ENCODE measurements around the gene PAX4. TPM values are rescaled to one million over a fixed set of nuclear protein-coding genes. Genes with fewer than 3 reads are reported as not detected.

Gene PAX4, protein sequence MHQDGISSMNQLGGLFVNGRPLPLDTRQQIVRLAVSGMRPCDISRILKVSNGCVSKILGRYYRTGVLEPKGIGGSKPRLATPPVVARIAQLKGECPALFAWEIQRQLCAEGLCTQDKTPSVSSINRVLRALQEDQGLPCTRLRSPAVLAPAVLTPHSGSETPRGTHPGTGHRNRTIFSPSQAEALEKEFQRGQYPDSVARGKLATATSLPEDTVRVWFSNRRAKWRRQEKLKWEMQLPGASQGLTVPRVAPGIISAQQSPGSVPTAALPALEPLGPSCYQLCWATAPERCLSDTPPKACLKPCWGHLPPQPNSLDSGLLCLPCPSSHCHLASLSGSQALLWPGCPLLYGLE
- total RNA-seq = not detected
- not detected for polyA plus RNA-seq

DNA sequence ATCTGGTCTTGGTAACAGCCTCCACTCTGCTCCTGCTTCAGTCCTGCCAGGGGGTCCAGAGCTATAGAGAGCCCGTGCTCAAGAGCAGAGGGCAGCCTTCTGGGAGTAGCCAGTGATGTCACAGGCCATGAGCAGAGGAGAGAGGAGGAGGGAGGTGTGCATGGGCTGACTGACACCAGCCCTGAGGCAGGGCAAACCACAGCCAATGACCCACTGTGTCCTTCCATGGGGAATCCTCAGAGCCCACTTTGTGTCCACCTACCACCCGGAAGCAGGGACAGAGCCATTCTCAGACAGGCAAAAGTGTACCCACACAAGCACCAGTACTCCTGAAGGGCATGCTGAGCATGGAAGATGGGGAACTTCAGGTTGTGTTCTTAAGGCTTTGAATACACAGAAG, at the start of gene PAX4:
TSS of gene PAX4 (minus strand) at position 101 of the 400 bp plus-strand sequence. CDS start 2,214 bp downstream, outside the sequence.
- ChIA-PET CTCF (ENCODE audit: partially characterized antibody) (no interaction called here), POLR2A (ENCODE audit: partially characterized antibody) (no interaction called here)
- Mint-ChIP-seq H3K9me3 (peaks cover 0 to 1% (median 0%) of the 10 kb centered on the region in 8 donors), H3K27me3 (peaks cover 44 to 54% of the 10 kb centered on the region in 2 donors), H3K27ac (no peak within 1 kb of the TSS), H3K4me1 (peaks cover 0 to 7% (median 2%) of the 10 kb centered on the region in 4 donors), H3K36me3 (no peaks in the 10 kb centered on the region), H3K4me3 (no peak within 1 kb of the TSS)
- Histone ChIP-seq H3K27ac (ENCODE audit: low read depth, low read length) (no peak within 1 kb of the TSS), H3K36me3 (ENCODE audit: insufficient read depth, low read length) (no peaks in the 10 kb centered on the region), H3K27me3 (ENCODE audit: insufficient read depth, low read length) (peaks cover 11% of the 10 kb centered on the region), H3K4me1 (ENCODE audit: insufficient read depth, low read length) (no peaks in the 10 kb centered on the region), H3K4me3 (ENCODE audit: low read length in 2 of 2) (no peak within 1 kb of the TSS), H3K9me3 (ENCODE audit: control insufficient read depth in 1 of 2, low read length in 2 of 2) (no peaks in the 10 kb centered on the region)
- DNase-seq = no peak
- intact Hi-C loops (cut with micrococcal nuclease) = no loop called here

DNA sequence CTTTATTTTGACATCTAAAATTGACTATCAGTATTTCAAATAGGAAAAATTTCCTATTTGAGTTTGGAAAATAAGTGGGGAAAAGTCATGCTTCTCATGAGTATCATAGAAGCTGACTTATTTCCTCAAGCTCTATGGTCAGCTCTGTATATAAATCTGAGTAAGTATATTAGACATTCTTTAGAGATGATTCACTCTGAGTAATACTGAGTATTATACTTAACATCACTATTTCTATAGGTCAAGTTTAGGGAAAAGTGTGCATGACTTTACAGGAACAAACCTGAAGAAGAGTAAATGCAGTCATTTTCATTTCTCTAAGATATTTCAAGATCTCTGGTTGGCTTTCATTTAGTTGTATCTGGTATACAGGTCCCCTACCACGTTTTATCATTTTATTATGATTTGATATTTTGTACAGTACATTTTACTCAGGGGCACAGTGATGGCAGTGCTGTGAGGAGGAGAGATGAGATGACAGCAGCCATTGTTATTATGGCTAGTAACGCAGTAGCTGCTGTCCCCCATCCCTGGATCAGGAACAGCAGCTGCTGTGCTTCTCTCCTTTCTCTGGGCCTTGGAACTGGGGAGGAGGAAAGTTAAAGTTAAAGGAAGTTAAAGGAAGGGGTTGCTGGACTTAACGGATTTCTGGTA, 49.2 kb upstream of the PAX4 start:
- Histone ChIP-seq H3K4me3 (ENCODE audit: low read length in 2 of 2) (no peak overlapping the region), H3K36me3 (ENCODE audit: insufficient read depth, low read length) (no peaks in the 10 kb centered on the region), H3K27ac (ENCODE audit: low read depth, low read length) (no peak overlapping the region), H3K27me3 (ENCODE audit: insufficient read depth, low read length) (no peaks in the 10 kb centered on the region), H3K4me1 (ENCODE audit: insufficient read depth, low read length) (no peaks in the 10 kb centered on the region), H3K9me3 (ENCODE audit: control insufficient read depth in 1 of 2, low read length in 2 of 2) (no peaks in the 10 kb centered on the region)
- CTCF ChIA-PET (ENCODE audit: partially characterized antibody) = interaction anchor here (1.5 kb wide), 1 partner anchor 16 kb away, joined by 3 read pairs; no protein-coding TSS in a partner anchor
- no peak for DNase-seq
- peak overlapping the region in 3 of 7 donors; percentile 5 to 62 (median 31) for H3K27ac Mint-ChIP-seq
- H3K4me1 Mint-ChIP-seq = peaks cover 35 to 82% (median 52%) of the 10 kb centered on the region in 4 donors
- no peaks in the 10 kb centered on the region for H3K27me3 Mint-ChIP-seq
- intact Hi-C loops (cut with micrococcal nuclease) = no loop called here
- POLR2A ChIA-PET (ENCODE audit: partially characterized antibody) = no interaction called here
- peaks cover 0 to 2% (median 0%) of the 10 kb centered on the region in 8 donors for H3K9me3 Mint-ChIP-seq
- H3K4me3 Mint-ChIP-seq = no peak overlapping the region
- H3K36me3 Mint-ChIP-seq = peaks cover 38 to 42% of the 10 kb centered on the region in 2 donors

DNA sequence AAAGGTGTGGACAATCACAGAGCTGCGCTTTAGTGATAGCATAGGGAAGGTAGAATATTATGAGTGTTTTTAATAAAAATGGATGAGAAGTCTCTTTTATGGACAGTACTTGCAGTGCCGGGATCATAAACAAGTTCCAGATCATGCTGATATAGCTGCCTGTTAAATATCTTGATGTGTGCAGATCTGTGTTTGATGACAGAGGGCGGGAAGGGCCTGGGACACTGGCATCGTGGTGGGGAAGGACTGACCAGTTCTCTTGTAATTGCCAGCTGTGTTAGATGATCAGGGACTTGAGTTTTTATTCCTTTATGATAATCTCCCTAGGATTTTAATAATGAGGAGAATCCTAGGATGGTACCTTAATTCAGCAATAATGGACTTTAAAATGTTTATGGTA, 48.7 kb upstream of the PAX4 start:
- ChIA-PET CTCF (ENCODE audit: partially characterized antibody) (interaction anchor here (0.9 to 1.5 kb wide), 2 partner anchors 8 to 15 kb away, joined by 3 read pairs; no protein-coding TSS in a partner anchor), POLR2A (ENCODE audit: partially characterized antibody) (no interaction called here)
- H3K9me3 ChIP-seq (ENCODE audit: control insufficient read depth in 1 of 2, low read length in 2 of 2) = no peaks in the 10 kb centered on the region
- H3K4me3 ChIP-seq (ENCODE audit: low read length in 2 of 2) = no peak overlapping the region
- no peak overlapping the region for H3K27ac ChIP-seq (ENCODE audit: low read depth, low read length)
- Mint-ChIP-seq H3K4me3 (no peak overlapping the region), H3K27me3 (no peaks in the 10 kb centered on the region), H3K36me3 (peaks cover 33 to 44% of the 10 kb centered on the region in 2 donors), H3K4me1 (peaks cover 37 to 80% (median 52%) of the 10 kb centered on the region in 4 donors), H3K27ac (no peak overlapping the region), H3K9me3 (peaks cover 0 to 2% (median 0%) of the 10 kb centered on the region in 8 donors)
- no peak for DNase-seq
- H3K4me1 ChIP-seq (ENCODE audit: insufficient read depth, low read length) = no peaks in the 10 kb centered on the region
- H3K27me3 ChIP-seq (ENCODE audit: insufficient read depth, low read length) = no peaks in the 10 kb centered on the region
- intact Hi-C loops (cut with micrococcal nuclease) = no loop called here
- no peaks in the 10 kb centered on the region for H3K36me3 ChIP-seq (ENCODE audit: insufficient read depth, low read length)

DNA sequence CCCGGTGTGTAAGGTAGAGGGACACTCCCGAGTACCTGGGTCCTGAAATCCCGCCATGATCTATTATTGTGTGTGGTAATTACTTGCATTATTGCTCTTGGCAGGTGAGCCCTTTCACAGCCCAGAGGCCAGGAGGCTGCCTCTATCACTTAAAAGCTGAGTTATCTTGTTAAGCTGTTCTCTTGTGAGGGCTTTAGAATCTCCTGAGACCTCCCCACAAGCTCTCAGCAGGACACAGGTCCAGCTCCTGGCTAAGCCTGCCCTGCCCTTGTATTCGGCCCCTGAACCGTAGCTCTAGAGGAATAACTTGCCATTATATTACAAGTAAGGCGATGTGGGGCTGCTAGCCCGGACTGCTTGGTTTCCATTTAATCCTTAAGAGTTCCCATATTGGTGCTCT, 48.0 kb upstream of the PAX4 start:
- CTCF ChIA-PET (ENCODE audit: partially characterized antibody) = interaction anchor here (0.9 to 1.5 kb wide), 2 partner anchors 9 to 15 kb away, joined by 3 read pairs; no protein-coding TSS in a partner anchor
- DNase-seq = no peak
- intact Hi-C loops (cut with micrococcal nuclease) = no loop called here

DNA sequence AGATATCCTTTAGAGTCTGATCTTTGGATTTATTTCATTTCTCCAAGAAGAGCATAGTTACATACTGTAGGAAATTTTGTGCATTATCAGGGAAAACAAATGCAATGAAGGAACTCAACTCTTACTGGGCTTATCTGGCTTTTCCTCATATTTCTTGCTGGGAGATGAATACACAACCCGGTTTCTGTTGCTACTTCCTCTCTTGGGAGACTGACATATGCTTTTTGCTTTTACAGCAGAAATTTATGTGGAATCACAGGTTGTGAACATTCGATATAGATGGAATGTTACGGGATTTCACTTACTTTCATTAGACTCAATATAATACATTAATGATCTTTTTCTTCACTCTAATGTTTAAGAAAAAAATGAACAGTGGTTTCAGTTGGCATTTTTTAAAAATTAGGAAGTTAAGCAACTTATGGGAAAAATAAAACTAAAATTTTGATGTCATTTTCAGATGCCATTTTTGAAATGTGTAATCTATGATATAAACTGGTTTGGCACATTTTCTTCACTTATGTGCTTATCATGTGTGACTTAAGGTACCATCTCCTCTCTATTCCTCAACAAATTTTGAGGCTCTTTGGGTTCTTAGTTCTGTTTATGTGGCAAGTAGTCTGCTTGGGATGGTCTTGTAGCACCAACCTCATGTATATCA, 41.2 kb upstream of the PAX4 start:
- Mint-ChIP-seq H3K27ac (no peak overlapping the region), H3K9me3 (no peaks in the 10 kb centered on the region), H3K4me1 (peaks cover 45 to 82% (median 63%) of the 10 kb centered on the region in 4 donors), H3K4me3 (no peak overlapping the region), H3K27me3 (no peaks in the 10 kb centered on the region), H3K36me3 (peaks cover 39 to 46% of the 10 kb centered on the region in 2 donors)
- DNase-seq = no peak
- ChIA-PET CTCF (ENCODE audit: partially characterized antibody) (no interaction called here), POLR2A (ENCODE audit: partially characterized antibody) (no interaction called here)
- intact Hi-C loops (cut with micrococcal nuclease) = no loop called here
- Histone ChIP-seq H3K36me3 (ENCODE audit: insufficient read depth, low read length) (no peaks in the 10 kb centered on the region), H3K4me1 (ENCODE audit: insufficient read depth, low read length) (peaks cover 38% of the 10 kb centered on the region), H3K27me3 (ENCODE audit: insufficient read depth, low read length) (no peaks in the 10 kb centered on the region), H3K9me3 (ENCODE audit: control insufficient read depth in 1 of 2, low read length in 2 of 2) (no peaks in the 10 kb centered on the region), H3K4me3 (ENCODE audit: low read length in 2 of 2) (no peak overlapping the region), H3K27ac (ENCODE audit: low read depth, low read length) (no peak overlapping the region)

More for the DNA sequence above, 48.0 kb upstream of the PAX4 start:
- no peak overlapping the region for H3K27ac ChIP-seq (ENCODE audit: low read depth, low read length)
- Mint-ChIP-seq H3K36me3 (peaks cover 33 to 47% of the 10 kb centered on the region in 2 donors), H3K27me3 (no peaks in the 10 kb centered on the region), H3K9me3 (peaks cover 0 to 2% (median 0%) of the 10 kb centered on the region in 8 donors), H3K4me3 (no peak overlapping the region), H3K4me1 (peaks cover 40 to 81% (median 53%) of the 10 kb centered on the region in 4 donors), H3K27ac (no peak overlapping the region)
- POLR2A ChIA-PET (ENCODE audit: partially characterized antibody) = no interaction called here
- no peaks in the 10 kb centered on the region for H3K4me1 ChIP-seq (ENCODE audit: insufficient read depth, low read length)
- H3K4me3 ChIP-seq (ENCODE audit: low read length in 2 of 2) = no peak overlapping the region
- H3K27me3 ChIP-seq (ENCODE audit: insufficient read depth, low read length) = no peaks in the 10 kb centered on the region
- no peaks in the 10 kb centered on the region for H3K9me3 ChIP-seq (ENCODE audit: control insufficient read depth in 1 of 2, low read length in 2 of 2)
- H3K36me3 ChIP-seq (ENCODE audit: insufficient read depth, low read length) = no peaks in the 10 kb centered on the region

DNA sequence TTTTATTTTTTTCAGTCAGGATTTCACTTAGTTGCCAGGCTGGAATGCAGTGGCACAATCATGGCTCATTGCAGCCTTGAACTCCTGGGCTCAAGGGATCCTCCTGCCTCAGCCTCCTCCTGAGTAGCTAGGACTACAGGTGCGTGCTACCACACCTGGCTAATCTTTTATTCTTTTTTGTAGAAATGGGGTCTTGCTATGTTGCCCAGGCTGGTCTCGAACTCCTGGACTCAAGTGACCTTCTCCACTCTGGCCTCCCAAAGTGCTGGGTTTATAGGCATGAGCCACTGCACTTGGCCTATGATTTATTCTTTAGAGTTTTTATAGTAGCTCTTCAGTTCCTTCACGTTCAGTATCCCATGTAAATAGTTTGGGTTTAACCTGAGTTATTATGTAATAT, 39.6 kb upstream of the PAX4 start:
- DNase-seq = no peak
- Histone ChIP-seq H3K4me1 (ENCODE audit: insufficient read depth, low read length) (peaks cover 54% of the 10 kb centered on the region), H3K27me3 (ENCODE audit: insufficient read depth, low read length) (no peaks in the 10 kb centered on the region), H3K9me3 (ENCODE audit: control insufficient read depth in 1 of 2, low read length in 2 of 2) (no peaks in the 10 kb centered on the region), H3K27ac (ENCODE audit: low read depth, low read length) (no peak overlapping the region), H3K4me3 (ENCODE audit: low read length in 2 of 2) (no peak overlapping the region), H3K36me3 (ENCODE audit: insufficient read depth, low read length) (no peaks in the 10 kb centered on the region)
- intact Hi-C loops (cut with micrococcal nuclease) = no loop called here
- H3K27ac Mint-ChIP-seq = no peak overlapping the region
- POLR2A ChIA-PET (ENCODE audit: partially characterized antibody) = no interaction called here
- H3K27me3 Mint-ChIP-seq = no peaks in the 10 kb centered on the region
- H3K4me3 Mint-ChIP-seq = no peak overlapping the region
- H3K9me3 Mint-ChIP-seq = no peaks in the 10 kb centered on the region
- H3K4me1 Mint-ChIP-seq = peaks cover 55 to 89% (median 74%) of the 10 kb centered on the region in 4 donors
- CTCF ChIA-PET (ENCODE audit: partially characterized antibody) = interaction anchor here (1.9 kb wide), 1 partner anchor 50 kb away, joined by 8 read pairs; no protein-coding TSS in a partner anchor
- H3K36me3 Mint-ChIP-seq = peaks cover 37 to 54% of the 10 kb centered on the region in 2 donors

DNA sequence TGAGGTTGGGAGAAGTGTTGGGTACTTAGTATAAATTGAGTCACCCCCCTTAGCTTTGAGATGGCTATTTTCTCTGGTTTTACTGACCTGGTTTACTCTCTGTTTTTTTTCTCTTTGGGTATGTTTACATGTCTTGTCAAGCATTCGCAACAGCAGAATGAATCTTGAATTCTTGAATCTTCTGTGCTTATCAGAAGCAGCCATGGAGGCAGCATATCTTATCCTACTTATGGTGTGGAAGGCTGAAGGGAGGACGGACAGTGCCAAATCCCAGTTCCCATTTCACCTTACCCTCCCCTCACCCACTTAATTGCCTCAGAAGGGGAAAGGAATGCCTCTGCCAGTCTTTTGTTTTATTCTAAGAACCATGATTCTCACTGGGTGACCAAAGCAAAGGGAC, 37.8 kb upstream of the PAX4 start:
- H3K27ac Mint-ChIP-seq = peak overlapping the region in 4 of 7 donors; percentile 13 to 67 (median 28)
- H3K36me3 ChIP-seq (ENCODE audit: insufficient read depth, low read length) = no peaks in the 10 kb centered on the region
- no peak overlapping the region for H3K4me3 ChIP-seq (ENCODE audit: low read length in 2 of 2)
- intact Hi-C loops (cut with micrococcal nuclease) = no loop called here
- ChIA-PET POLR2A (ENCODE audit: partially characterized antibody) (no interaction called here), CTCF (ENCODE audit: partially characterized antibody) (interaction anchor here (0.6 to 1.9 kb wide), 2 partner anchors 52 to 82 kb away, joined by 3 to 8 read pairs; no protein-coding TSS in a partner anchor)
- H3K27me3 Mint-ChIP-seq = no peaks in the 10 kb centered on the region
- H3K36me3 Mint-ChIP-seq = peaks cover 29 to 50% of the 10 kb centered on the region in 2 donors
- H3K4me1 Mint-ChIP-seq = peaks cover 51 to 91% (median 71%) of the 10 kb centered on the region in 4 donors
- H3K4me1 ChIP-seq (ENCODE audit: insufficient read depth, low read length) = peaks cover 63% of the 10 kb centered on the region
- H3K9me3 Mint-ChIP-seq = peaks cover 0 to 2% (median 0%) of the 10 kb centered on the region in 8 donors
- no peak for DNase-seq
- H3K4me3 Mint-ChIP-seq = peak overlapping the region in 2 of 8 donors; percentile 66 to 99
- H3K27me3 ChIP-seq (ENCODE audit: insufficient read depth, low read length) = no peaks in the 10 kb centered on the region
- no peaks in the 10 kb centered on the region for H3K9me3 ChIP-seq (ENCODE audit: control insufficient read depth in 1 of 2, low read length in 2 of 2)
- no peak overlapping the region for H3K27ac ChIP-seq (ENCODE audit: low read depth, low read length)

All from CD4-positive, alpha-beta memory T cell (primary cell).